ENCODE results near the gene ZNF678.

Gene ZNF678

GRCh38 chr1:227563324-227564201 lies at the start of gene ZNF678:
TSS of gene ZNF678 (plus strand) at chr1:227563556. CDS start at chr1:227650992, 87,436 bp downstream.
- peaks cover 5% of the 10 kb centered on the region for H3K36me3 ChIP-seq (ENCODE audit: insufficient read depth, low read length)
- peak within 1 kb of the TSS; percentile 95 for H2AFZ ChIP-seq (ENCODE audit: low read depth, low read length)
- peak within 1 kb of the TSS; percentile 93 for H3K4me3 ChIP-seq (ENCODE audit: low read length)

DNA sequence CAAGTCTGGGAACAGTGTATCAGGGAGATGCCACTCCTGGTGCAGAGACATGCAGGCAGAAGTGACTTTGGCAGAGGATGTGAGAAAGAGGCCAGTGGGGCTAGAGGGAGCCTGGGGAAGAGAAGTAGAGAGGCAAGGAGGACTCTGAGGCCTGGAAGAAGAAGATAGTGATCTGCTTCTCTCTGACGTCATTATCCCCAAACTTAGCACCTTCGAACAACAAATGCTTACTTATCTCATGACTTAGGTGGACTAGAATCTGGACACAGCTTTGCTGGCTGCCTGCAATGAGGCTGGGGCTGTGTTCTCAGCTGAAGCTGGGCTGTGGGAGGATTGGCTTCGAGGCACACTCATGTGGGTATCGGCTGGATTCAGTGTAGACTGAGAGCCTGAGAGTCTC lies 44.5 kb upstream of the ZNF678 start:
- Histone ChIP-seq H3K9me3 (ENCODE audit: low read length) (no peaks in the 10 kb centered on the region), H3K4me1 (ENCODE audit: insufficient read depth, low read length) (no peaks in the 10 kb centered on the region), H3K27me3 (ENCODE audit: insufficient read depth, low read length) (no peaks in the 10 kb centered on the region), H3K36me3 (ENCODE audit: insufficient read depth, low read length) (no peaks in the 10 kb centered on the region), H3K4me3 (ENCODE audit: low read length) (no peak overlapping the region), H2AFZ (ENCODE audit: low read depth, low read length) (no peak overlapping the region)

More at GRCh38 chr1:227563324-227564201, at the start of gene ZNF678:
- Histone ChIP-seq H3K9me3 (ENCODE audit: low read length) (peaks cover 24% of the 10 kb centered on the region), H3K4me1 (ENCODE audit: insufficient read depth, low read length) (peaks cover 13% of the 10 kb centered on the region), H3K27me3 (ENCODE audit: insufficient read depth, low read length) (no peaks in the 10 kb centered on the region)

DNA sequence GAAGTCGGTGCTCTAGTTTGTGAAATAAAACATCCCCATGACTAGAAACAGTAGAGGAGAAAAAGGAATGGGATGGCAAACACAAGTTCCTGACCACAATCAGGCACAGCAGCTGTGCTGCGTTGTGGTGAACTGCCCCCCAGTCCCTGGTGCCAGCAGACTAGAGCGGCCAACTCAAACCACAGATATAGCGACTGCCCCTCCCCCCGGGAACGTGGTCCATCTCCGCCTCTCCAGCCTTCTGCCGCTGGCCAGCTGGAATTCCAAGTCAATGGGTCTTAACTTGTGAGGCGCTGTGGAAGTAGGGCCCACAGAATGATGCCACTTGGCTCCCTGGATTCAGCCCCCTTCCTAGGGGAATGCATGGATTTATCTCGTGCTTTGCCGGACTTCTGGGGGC lies 41.6 kb upstream of the ZNF678 start:
- Histone ChIP-seq H2AFZ (ENCODE audit: low read depth, low read length) (no peak overlapping the region), H3K27me3 (ENCODE audit: insufficient read depth, low read length) (no peaks in the 10 kb centered on the region), H3K36me3 (ENCODE audit: insufficient read depth, low read length) (no peaks in the 10 kb centered on the region), H3K4me1 (ENCODE audit: insufficient read depth, low read length) (no peaks in the 10 kb centered on the region), H3K4me3 (ENCODE audit: low read length) (no peak overlapping the region), H3K9me3 (ENCODE audit: low read length) (no peaks in the 10 kb centered on the region)

DNA sequence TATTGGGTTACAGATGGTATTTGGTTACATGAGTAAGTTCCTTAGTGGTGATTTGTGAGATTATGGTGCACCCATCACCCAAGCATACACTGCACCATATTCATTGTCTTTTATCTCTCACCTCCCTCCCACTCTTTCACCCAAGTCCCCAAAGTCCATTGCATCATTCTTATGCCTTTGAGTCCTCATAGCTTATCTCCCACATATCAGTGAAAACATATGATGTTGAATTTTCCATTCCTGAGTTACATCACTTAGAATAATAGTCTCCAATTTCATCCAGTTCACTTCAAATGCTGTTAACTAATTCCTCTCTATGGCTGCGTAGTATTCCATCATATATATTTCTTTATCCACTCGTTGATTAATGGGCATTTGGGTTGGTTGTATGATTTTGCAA lies 36.8 kb upstream of the ZNF678 start:
- Histone ChIP-seq H3K9me3 (ENCODE audit: low read length) (peaks cover 2% of the 10 kb centered on the region), H3K36me3 (ENCODE audit: insufficient read depth, low read length) (no peaks in the 10 kb centered on the region), H3K4me1 (ENCODE audit: insufficient read depth, low read length) (no peaks in the 10 kb centered on the region), H3K27me3 (ENCODE audit: insufficient read depth, low read length) (no peaks in the 10 kb centered on the region), H3K4me3 (ENCODE audit: low read length) (no peak overlapping the region), H2AFZ (ENCODE audit: low read depth, low read length) (no peak overlapping the region)

- Histone ChIP-seq H3K36me3 (ENCODE audit: insufficient read depth, low read length) (no peaks in the 10 kb centered on the region), H3K4me1 (ENCODE audit: insufficient read depth, low read length) (no peaks in the 10 kb centered on the region), H3K9me3 (ENCODE audit: low read length) (peaks cover 2% of the 10 kb centered on the region), H3K27me3 (ENCODE audit: insufficient read depth, low read length) (no peaks in the 10 kb centered on the region), H3K4me3 (ENCODE audit: low read length) (no peak overlapping the region), H2AFZ (ENCODE audit: low read depth, low read length) (no peak overlapping the region)
Observed at GRCh38 chr1:227532019-227532619, 31.2 kb upstream of the ZNF678 start.

DNA sequence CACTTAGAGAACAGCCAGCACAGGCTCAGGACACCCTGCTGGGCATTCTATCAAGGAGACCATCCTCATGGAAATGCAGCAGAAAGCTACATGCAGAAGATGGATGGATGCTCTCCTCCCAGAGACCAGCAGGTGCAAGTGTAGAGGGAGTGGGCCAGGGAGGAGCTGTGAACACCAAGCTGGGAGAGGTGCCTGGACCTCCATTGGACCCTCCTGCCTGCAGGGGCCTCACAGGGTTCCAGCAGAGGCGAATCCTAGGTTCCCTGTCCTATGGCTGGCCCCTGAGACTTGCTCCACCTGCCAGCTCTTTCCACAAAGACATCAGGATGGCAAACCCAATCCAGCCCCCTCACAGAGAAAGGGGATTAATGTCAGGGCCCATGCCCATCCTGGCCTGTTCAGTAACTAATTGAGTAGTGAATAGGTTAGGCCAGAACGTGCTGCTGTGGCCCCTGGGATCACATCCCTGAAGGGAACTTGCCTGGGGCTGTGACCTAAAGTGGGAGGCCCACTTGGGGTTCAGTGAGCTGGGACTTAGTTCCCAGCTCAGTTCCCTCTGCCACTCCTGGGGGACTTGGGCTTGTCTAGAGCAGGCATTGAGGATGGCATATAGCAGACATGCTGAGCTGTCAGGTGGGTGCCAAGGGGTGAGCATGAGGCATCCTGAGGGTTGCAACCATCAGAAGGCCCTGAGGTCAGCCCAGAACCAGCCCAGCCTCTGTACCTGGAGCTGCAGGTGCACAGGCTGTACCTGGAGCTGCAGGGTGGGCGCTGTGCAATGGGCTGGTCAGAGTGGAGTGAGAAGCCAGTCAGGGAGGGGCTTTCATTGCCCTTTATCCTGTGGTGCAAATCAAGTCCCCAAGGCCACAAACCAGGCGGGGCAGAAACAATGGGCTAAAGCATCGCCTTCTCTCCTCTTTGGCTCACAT lies 22.9 kb upstream of the ZNF678 start:
- Histone ChIP-seq H2AFZ (ENCODE audit: low read depth, low read length) (no peak overlapping the region), H3K36me3 (ENCODE audit: insufficient read depth, low read length) (no peaks in the 10 kb centered on the region), H3K27me3 (ENCODE audit: insufficient read depth, low read length) (no peaks in the 10 kb centered on the region), H3K4me1 (ENCODE audit: insufficient read depth, low read length) (no peaks in the 10 kb centered on the region), H3K4me3 (ENCODE audit: low read length) (no peak overlapping the region), H3K9me3 (ENCODE audit: low read length) (peaks cover 3% of the 10 kb centered on the region)

DNA sequence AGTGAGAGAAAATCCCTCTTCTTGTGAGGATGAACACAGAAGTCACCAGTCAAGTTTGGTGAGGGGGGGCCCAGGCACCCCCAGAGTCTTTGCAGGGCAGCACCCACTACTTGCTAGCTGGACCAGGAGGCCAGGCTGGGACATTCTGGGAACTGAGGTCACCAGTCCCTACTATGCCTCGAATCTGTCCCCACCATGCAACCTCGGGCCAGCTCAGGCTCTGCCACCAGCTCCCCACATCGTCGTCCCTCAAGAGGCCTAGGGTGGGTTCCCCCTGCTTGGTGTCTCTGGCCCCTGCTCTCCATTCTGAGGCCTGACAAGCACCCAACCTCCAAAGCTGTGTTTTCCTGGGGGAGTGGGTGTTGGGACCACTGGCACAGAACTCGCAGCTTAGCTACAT lies 22.2 kb upstream of the ZNF678 start:
- Histone ChIP-seq H3K27me3 (ENCODE audit: insufficient read depth, low read length) (no peaks in the 10 kb centered on the region), H3K4me3 (ENCODE audit: low read length) (no peak overlapping the region), H2AFZ (ENCODE audit: low read depth, low read length) (no peak overlapping the region), H3K9me3 (ENCODE audit: low read length) (peaks cover 3% of the 10 kb centered on the region), H3K4me1 (ENCODE audit: insufficient read depth, low read length) (no peaks in the 10 kb centered on the region), H3K36me3 (ENCODE audit: insufficient read depth, low read length) (no peaks in the 10 kb centered on the region)

GRCh38 chr1:227541796-227542152 lies 21.6 kb upstream of the ZNF678 start:
- H3K27me3 ChIP-seq (ENCODE audit: insufficient read depth, low read length): no peaks in the 10 kb centered on the region
- no peaks in the 10 kb centered on the region for H3K4me1 ChIP-seq (ENCODE audit: insufficient read depth, low read length)
- peak overlapping the region; percentile 48 for H2AFZ ChIP-seq (ENCODE audit: low read depth, low read length)
- H3K9me3 ChIP-seq (ENCODE audit: low read length): peaks cover 3% of the 10 kb centered on the region
- peak overlapping the region; percentile 41 for H3K4me3 ChIP-seq (ENCODE audit: low read length)
- no peaks in the 10 kb centered on the region for H3K36me3 ChIP-seq (ENCODE audit: insufficient read depth, low read length)

- no peaks in the 10 kb centered on the region for H3K27me3 ChIP-seq (ENCODE audit: insufficient read depth, low read length)
- H3K9me3 ChIP-seq (ENCODE audit: low read length): peaks cover 3% of the 10 kb centered on the region
- no peaks in the 10 kb centered on the region for H3K36me3 ChIP-seq (ENCODE audit: insufficient read depth, low read length)
- H3K4me3 ChIP-seq (ENCODE audit: low read length): peak overlapping the region; percentile 41
- no peaks in the 10 kb centered on the region for H3K4me1 ChIP-seq (ENCODE audit: insufficient read depth, low read length)
- peak overlapping the region; percentile 48 for H2AFZ ChIP-seq (ENCODE audit: low read depth, low read length)
Observed at GRCh38 chr1:227542153-227543120, 20.9 kb upstream of the ZNF678 start.

GRCh38 chr1:227543283-227544066 lies 19.9 kb upstream of the ZNF678 start:
- Histone ChIP-seq H3K9me3 (ENCODE audit: low read length) (peaks cover 3% of the 10 kb centered on the region), H3K4me3 (ENCODE audit: low read length) (no peak overlapping the region), H3K4me1 (ENCODE audit: insufficient read depth, low read length) (no peaks in the 10 kb centered on the region), H2AFZ (ENCODE audit: low read depth, low read length) (no peak overlapping the region), H3K36me3 (ENCODE audit: insufficient read depth, low read length) (no peaks in the 10 kb centered on the region), H3K27me3 (ENCODE audit: insufficient read depth, low read length) (no peaks in the 10 kb centered on the region)

- H3K27me3 ChIP-seq (ENCODE audit: insufficient read depth, low read length): no peaks in the 10 kb centered on the region
- no peaks in the 10 kb centered on the region for H3K36me3 ChIP-seq (ENCODE audit: insufficient read depth, low read length)
- H2AFZ ChIP-seq (ENCODE audit: low read depth, low read length): no peak overlapping the region
- H3K4me3 ChIP-seq (ENCODE audit: low read length): no peak overlapping the region
- H3K4me1 ChIP-seq (ENCODE audit: insufficient read depth, low read length): no peaks in the 10 kb centered on the region
- peaks cover 3% of the 10 kb centered on the region for H3K9me3 ChIP-seq (ENCODE audit: low read length)
Observed at GRCh38 chr1:227544067-227545050, 19.0 kb upstream of the ZNF678 start.
